K562 (cell line): ENCODE results near the gene DRC1. TPM values are rescaled to one million over a fixed set of nuclear protein-coding genes. Genes with fewer than 3 reads are reported as not detected.

ENCODE experiments used
- DDX20 ChIP-seq: fragments of 450-650 bp; IDR thresholded peaks from 2 replicates; pipeline ENCODE4 v1.6.1; 2016; ENCODE audit warnings: missing genetic modification characterization, low read depth, mild to moderate bottlenecking, missing compliant biosample characterization, moderate library complexity
- E2F3 ChIP-seq: fragments of 250-450 bp; sonication (Bioruptor Pico); IDR thresholded peaks from 2 replicates; pipeline ENCODE4 v1.4.0; 2020; ENCODE audit warnings: mild to moderate bottlenecking
- GABPA ChIP-seq: fragments of 200-800 bp; sonication (Bioruptor generic); conservative IDR thresholded peaks from 2 replicates; pipeline ENCODE4 v1.6.1; 2016; ENCODE audit warnings: low read depth, missing genetic modification characterization, missing compliant biosample characterization
- KHSRP ChIP-seq: fragments of 450-650 bp; IDR thresholded peaks from 2 replicates; pipeline ENCODE4 v1.6.1; 2017
- NFXL1 ChIP-seq: fragments of 450-650 bp; formaldehyde crosslinking; IDR thresholded peaks from 2 replicates; pipeline ENCODE4 v1.4.0; 2021; ENCODE audit warnings: mild to moderate bottlenecking
- PHF21A ChIP-seq: fragments of 450-650 bp; IDR thresholded peaks from 2 replicates; pipeline ENCODE4 v1.6.1; 2017; ENCODE audit warnings: low read depth, borderline replicate concordance
- RAD21 ChIP-seq, 2 experiments: fragments of 250-450 bp in 1 of 2; fragments of 450-650 bp in 1 of 2; sonication (Bioruptor Pico) in 1 of 2; formaldehyde crosslinking in 1 of 2; IDR thresholded peaks in 1 of 2; conservative IDR thresholded peaks in 1 of 2; 2 replicates each; pipeline versions ENCODE4 v1.4.0 to v1.8.0; 2020 to 2022; ENCODE audit warnings: mild to moderate bottlenecking in 2 of 2, moderate library complexity in 1 of 2
- RFX5 ChIP-seq: IDR thresholded peaks from 2 replicates; pipeline ENCODE4 v1.6.1; 2011; ENCODE audit warnings: low read depth, mild to moderate bottlenecking, improper control_type of control experiment, low read length
- SIN3A ChIP-seq, 2 experiments: fragments of 150-350 bp in 1 of 2; IDR thresholded peaks; 2 replicates each; pipeline ENCODE4 v1.6.1; 2011 to 2016; ENCODE audit warnings: borderline replicate concordance in 2 of 2, low read depth in 2 of 2, low read length in 2 of 2, mild to moderate bottlenecking in 2 of 2, moderate library complexity in 2 of 2; ENCODE audit not compliant: control insufficient read depth in 1 of 2
- ZFP30 ChIP-seq: fragments of 250-450 bp; sonication (Bioruptor Pico); IDR thresholded peaks from 2 replicates; pipeline ENCODE4 v1.8.0; 2022; ENCODE audit warnings: moderate library complexity, mild to moderate bottlenecking, inconsistent platforms, borderline replicate concordance
- ZKSCAN3 ChIP-seq: fragments of 250-450 bp; sonication (Bioruptor Pico); IDR thresholded peaks from 2 replicates; pipeline ENCODE4 v1.4.0; 2020
- ZNF280A ChIP-seq: fragments of 450-650 bp; IDR thresholded peaks from 2 replicates; pipeline ENCODE4 v1.6.1; 2018; ENCODE audit warnings: mild to moderate bottlenecking, low read depth; ENCODE audit not compliant: partially characterized antibody
- ZNF398 ChIP-seq: fragments of 250-450 bp; sonication (Bioruptor Pico); IDR thresholded peaks from 2 replicates; pipeline ENCODE4 v1.8.0; 2021; ENCODE audit warnings: moderate library complexity, mild to moderate bottlenecking, inconsistent platforms
- polyA plus RNA-seq, 8 experiments: library from polyadenylated mRNA; depleted of rRNA in 4 of 8; stranded (reverse) in 5 of 8; unstranded in 3 of 8; fragments of >200 nt; fragmentation: Nextera tagmentation in 2 of 8; fragmentation: Illumina TruSeq in 1 of 8; extraction: Ambion mirVana in 2 of 8; extraction: Trizol in 1 of 8; gene quantifications; 2 replicates each; pipeline versions ENCODE4 v1.2.1 to v1.2.3, GENCODE V29; 2011 to 2014; ENCODE audit warnings: inconsistent platforms in 1 of 8, missing spikeins in 1 of 8
- total RNA-seq, 7 experiments: library from RNA; depleted of rRNA in 6 of 7; stranded (reverse); fragments of >200 nt in 6 of 7; fragmentation: Illumina TruSeq in 2 of 7; extraction: Trizol in 2 of 7; gene quantifications; 2 replicates each; pipeline versions ENCODE4 v1.2.1 to v1.2.3, GENCODE V29; 2011 to 2021; ENCODE audit warnings: low replicate concordance in 1 of 7

The DRC1 gene
- total and polyA plus RNA-seq, 9 of the 15 experiments (the other 6 are each of a cell fraction or from before 2014, with no cell fraction given), result 0.07 to 0.10 TPM; not detected in 7

- TF ChIP-seq KHSRP (no peak), E2F3 (CRISPR knock-in tag) (no peak), ZFP30 (CRISPR knock-in tag) (no peak), DDX20 (tag) (no peak), RFX5 (no peak), RAD21 (CRISPR knock-in tag; conservative IDR thresholded peaks at IDR 0.05 in 1 of 2, IDR thresholded peaks at IDR 0.05 in 1 of 2) (no peak), ZNF280A (no peak), SIN3A (IDR thresholded peaks at IDR 0.05; ENCODE audit: borderline replicate concordance in 2 of 2, control insufficient read depth in 1 of 2, low read depth in 2 of 2, low read length in 2 of 2) (no peak), NFXL1 (CRISPR knock-in tag) (no peak), PHF21A (no peak), ZNF398 (CRISPR knock-in tag) (no peak), ZKSCAN3 (CRISPR knock-in tag) (no peak), GABPA (tag) (no peak)
Measured at GRCh38 chr2:26355038-26355995, 46.4 kb upstream of the DRC1 start (continued).
